Suprapubic skin (tissue), 4 donors: ENCODE data around the gene MBD1.

Source experiments
- CTCF ChIP-seq, 2 donors: fragments of 200-600 bp in 1 of 2; fragments of 450-650 bp in 1 of 2; sonication (generic) in 1 of 2; IDR thresholded peaks; one replicate each; pipeline ENCODE4 v1.5.1; 2016 to 2019; ENCODE audit warnings: antibody characterized with exemption in 2 of 2, mild to moderate bottlenecking in 1 of 2, moderate library complexity in 1 of 2
- POLR2A ChIP-seq, 2 donors: fragments of 450-650 bp; IDR thresholded peaks; one replicate each; pipeline ENCODE4 v1.6.1; 2017; ENCODE audit warnings: antibody characterized with exemption in 2 of 2, mild to moderate bottlenecking in 2 of 2, moderate library complexity in 2 of 2
- POLR2AphosphoS5 ChIP-seq, 3 donors: sonication (generic); formaldehyde crosslinking; IDR thresholded peaks; one replicate each; pipeline ENCODE4 v1.6.1; 2017; ENCODE audit warnings: antibody characterized with exemption in 3 of 3

GRCh38 chr18:50293039-50293438 is 11.7 kb upstream of the MBD1 start:
- TF ChIP-seq CTCF (IDR thresholded peaks at IDR 0.05) (no peak), POLR2A (IDR thresholded peaks at IDR 0.05) (no peak), POLR2AphosphoS5 (IDR thresholded peaks at IDR 0.05) (no peak)
